Ishikawa (cell line): ENCODE data around the gene HMX3.

Source experiments
- CEBPB ChIP-seq: IDR thresholded peaks from 2 replicates; pipeline ENCODE4 v1.6.1; 2012
- EGR1 ChIP-seq: IDR thresholded peaks from 2 replicates; pipeline ENCODE4 v1.6.1; 2012
- EP300 ChIP-seq: IDR thresholded peaks from 2 replicates; pipeline ENCODE4 v1.6.1; 2012; ENCODE audit warnings: borderline replicate concordance
- MAX ChIP-seq: IDR thresholded peaks from 2 replicates; pipeline ENCODE4 v1.6.1; 2012
- NFIC ChIP-seq: IDR thresholded peaks from 2 replicates; pipeline ENCODE4 v1.6.1; 2012
- RAD21 ChIP-seq: IDR thresholded peaks from 2 replicates; pipeline ENCODE4 v1.6.1; 2012; ENCODE audit warnings: low read depth
- TAF1 ChIP-seq: IDR thresholded peaks from 2 replicates; pipeline ENCODE4 v1.6.1; 2012; ENCODE audit warnings: low read depth, mild to moderate bottlenecking
- TCF12 ChIP-seq: IDR thresholded peaks from 2 replicates; pipeline ENCODE4 v1.6.1; 2012; ENCODE audit warnings: low read depth
- YY1 ChIP-seq: IDR thresholded peaks from 2 replicates; pipeline ENCODE4 v1.6.1; 2012; ENCODE audit warnings: low read depth

- TF ChIP-seq EP300, result no peak
- no peak for TF ChIP-seq CEBPB
- no peak for TF ChIP-seq NFIC
- TF ChIP-seq TAF1, result no peak
- TF ChIP-seq RAD21, result no peak
- TF ChIP-seq MAX, result peak; percentile 69; the same call in 1 of the 2 replicates
- no peak for TF ChIP-seq YY1
- no peak for TF ChIP-seq TCF12
- TF ChIP-seq EGR1, result no peak
Observed at GRCh38 chr10:123134915-123135414, 805 bp upstream of the HMX3 start.
